ENCODE measurements around the gene ERC2.

ERC2 gene

GRCh38 chr3:55813268-55814097 lies 654.8 kb downstream of the ERC2 start:
- no peak for FAIRE-seq

DNA sequence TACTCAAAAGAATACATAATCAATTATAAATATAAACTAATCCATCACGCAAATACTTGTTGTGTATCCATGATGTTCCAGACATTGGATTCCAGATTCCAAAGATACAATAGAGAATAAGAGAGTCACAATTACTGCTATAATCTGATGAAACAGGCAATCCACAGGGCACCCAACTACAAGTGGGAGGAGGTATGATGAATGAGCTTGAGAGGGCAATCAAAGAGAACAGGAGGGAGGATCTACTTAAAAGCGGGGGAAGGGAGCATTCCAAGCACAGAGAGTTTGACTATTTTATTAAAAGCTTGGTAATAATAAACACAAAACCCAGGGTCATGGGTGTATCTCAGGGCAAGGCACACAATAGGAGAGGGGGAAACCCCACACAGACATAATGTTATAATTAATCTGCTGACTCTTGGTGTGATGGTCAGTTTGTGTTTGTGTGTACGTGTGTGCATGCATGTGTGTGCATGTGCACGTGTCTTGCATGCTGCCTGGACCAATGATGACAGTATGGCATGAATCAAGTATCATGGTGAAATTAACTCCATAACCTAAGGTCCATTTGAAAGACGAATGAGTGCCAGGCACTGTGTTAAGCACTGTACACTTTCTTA lies 655.8 kb downstream of the ERC2 start:
- FAIRE-seq = no peak

GRCh38 chr3:55807210-55807609 lies 661.1 kb downstream of the ERC2 start:
- FAIRE-seq = no peak

DNA sequence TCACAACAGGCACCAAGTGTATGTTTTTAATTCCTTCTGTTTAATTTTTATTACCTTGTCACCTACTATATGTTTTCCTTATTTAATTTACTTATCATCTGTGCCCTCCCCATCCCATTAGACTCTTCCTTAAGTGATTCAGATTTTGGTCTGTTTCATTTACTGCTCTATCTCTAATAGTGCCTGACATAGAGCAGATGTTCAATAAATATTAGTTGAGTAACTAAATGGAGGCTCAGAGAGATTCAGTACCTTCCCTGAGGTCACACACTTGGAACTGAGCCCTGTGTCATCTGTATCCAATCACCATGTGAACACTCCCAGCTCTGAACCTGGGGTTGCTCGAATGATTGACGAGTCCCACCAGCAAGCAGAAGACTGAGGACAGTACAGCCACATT lies 663.1 kb downstream of the ERC2 start:
- no peak for FAIRE-seq

- FAIRE-seq = no peak
Measured at GRCh38 chr3:55804170-55805095, 663.8 kb downstream of the ERC2 start.

DNA sequence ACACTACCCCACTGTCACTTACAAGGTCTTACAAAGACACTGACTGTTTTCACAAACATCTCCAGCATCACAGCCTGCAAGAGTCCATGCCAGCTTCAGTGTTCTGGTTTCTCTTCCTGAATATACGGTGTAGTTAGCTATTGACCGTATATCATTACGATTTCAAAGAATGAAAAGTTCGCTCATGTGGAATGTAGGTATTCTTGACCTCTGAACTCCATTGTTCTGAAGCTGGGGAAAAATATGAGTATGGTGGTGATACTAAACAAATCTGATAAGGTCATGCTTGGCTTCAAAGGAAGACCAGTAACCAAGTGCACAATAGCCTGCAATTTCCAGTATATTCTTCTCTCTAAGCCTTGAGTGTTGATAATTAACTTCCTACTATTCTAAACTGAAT lies 665.5 kb downstream of the ERC2 start:
- no peak for FAIRE-seq

- FAIRE-seq = no peak
Measured at GRCh38 chr3:55801676-55802075, 666.6 kb downstream of the ERC2 start.

GRCh38 chr3:55801068-55801467 lies 667.2 kb downstream of the ERC2 start:
- no peak for FAIRE-seq

DNA sequence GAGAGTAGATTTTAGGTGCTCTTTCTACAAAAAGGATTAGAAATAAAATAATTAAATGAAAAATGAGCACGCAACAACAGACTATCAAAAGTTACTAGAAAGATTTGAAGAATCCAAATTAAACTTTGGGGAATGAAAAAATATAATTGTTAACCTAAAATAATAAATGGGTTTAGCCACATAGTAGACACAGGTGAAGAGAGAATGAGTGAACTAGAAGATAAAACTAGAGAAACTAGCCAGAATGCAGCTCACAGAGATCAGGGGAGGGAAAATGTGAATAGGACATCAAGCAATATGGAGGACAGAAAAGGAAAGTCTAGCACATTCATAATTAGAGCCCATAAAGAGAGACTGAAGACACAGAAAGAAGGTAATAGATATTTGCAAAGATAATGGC lies 670.5 kb downstream of the ERC2 start:
- FAIRE-seq = no peak

GRCh38 chr3:55797084-55797483 lies 671.2 kb downstream of the ERC2 start:
- no peak for FAIRE-seq

DNA sequence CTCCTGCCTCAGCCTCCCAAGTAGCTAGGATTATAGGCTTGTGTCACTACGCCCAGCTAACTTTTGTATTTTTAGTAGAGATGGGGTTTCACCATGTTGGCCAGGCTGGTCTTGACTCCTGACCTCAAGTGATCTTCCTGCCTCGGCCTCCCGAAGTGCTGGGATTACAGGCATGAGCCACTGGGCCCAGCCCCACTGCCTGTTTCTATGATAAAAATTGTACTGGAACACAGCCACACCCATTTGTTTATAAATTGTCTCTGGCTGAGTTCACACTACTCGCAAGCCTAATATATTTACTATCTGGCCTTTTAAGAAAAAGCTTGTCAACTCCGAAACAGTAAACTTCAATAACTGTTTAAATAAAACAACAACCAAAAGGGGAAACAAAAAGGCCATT lies 671.7 kb downstream of the ERC2 start:
- no peak for FAIRE-seq

DNA sequence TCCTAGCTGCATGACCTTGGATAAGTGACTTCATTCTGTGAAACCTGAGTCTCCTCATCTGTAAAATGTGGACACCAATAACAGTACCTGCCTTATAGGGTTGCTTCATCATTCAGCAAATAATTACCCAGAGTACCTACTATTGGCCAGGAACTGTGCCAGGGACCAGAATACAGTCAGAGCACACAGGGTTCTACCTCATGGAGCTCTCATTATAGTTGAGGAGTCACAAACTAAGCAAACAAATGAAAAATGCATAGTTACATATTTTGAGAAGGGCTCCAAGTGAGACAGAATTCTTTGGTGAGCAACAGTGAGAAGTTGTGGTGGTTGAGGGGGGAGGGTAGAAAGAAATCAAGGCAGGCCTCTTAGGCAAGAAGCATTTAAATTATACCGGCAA lies 672.5 kb downstream of the ERC2 start:
- no peak for FAIRE-seq

GRCh38 chr3:55795296-55795695 lies 673.0 kb downstream of the ERC2 start:
- FAIRE-seq = no peak

DNA sequence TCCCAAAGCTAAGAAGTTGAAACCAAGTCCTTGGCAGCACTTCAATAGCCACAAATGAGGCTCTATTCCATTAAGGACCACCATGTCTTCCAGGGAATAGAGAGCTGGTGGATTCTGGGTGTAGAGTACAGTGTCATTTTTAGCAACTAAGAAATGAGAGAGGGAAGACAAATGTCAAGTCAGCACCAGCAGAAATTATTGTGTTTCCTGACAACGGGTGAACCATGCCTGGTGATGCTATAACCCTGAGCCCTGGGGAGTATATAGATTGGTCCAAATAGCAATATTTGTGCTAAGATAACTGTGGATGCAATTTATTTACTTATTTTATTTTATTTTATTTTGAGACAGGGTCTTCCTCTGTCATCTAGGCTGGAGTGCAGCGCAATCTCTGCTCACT lies 675.5 kb downstream of the ERC2 start:
- FAIRE-seq = no peak

DNA sequence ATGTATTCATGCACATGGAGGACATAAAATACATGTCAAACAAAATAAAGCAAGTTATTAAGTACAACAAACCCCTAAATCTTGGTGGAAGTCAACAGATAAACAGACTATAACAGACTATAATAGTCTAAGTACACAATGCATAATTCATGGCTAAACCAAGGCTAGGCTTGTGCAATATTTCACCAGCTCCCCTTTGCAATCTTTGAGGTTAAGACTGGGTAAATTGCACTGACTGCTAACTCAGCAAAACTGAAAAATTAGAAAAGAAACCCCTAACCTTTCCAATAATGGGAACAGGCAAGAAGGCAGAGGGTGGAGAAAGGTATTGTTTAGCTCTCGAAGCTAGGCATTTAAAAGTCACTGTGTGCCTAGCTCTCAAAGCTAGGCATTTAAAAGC lies 676.3 kb downstream of the ERC2 start:
- no peak for FAIRE-seq

- no peak for FAIRE-seq
Measured at GRCh38 chr3:55790596-55791350, 677.5 kb downstream of the ERC2 start.

GRCh38 chr3:55789516-55789915 lies 678.8 kb downstream of the ERC2 start:
- FAIRE-seq = no peak

DNA sequence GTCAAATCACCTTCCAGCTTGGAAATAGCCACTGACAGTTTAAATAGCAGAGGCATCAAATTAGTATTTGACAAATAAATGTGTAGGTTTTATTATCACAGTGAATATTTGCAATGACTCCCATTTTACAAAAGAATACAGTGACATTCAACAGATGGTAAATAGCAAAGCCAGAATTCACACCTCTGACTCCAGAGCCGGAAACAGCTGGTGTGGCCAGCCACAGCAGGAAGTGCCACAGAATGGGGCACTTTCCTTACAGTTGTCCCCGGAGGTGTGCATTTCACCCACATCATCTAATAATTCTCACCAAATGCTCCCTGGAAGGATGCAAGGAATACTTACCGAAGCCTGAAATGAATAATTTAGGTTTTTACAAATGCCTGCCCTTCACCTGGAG lies 685.5 kb downstream of the ERC2 start:
- no peak for FAIRE-seq

DNA sequence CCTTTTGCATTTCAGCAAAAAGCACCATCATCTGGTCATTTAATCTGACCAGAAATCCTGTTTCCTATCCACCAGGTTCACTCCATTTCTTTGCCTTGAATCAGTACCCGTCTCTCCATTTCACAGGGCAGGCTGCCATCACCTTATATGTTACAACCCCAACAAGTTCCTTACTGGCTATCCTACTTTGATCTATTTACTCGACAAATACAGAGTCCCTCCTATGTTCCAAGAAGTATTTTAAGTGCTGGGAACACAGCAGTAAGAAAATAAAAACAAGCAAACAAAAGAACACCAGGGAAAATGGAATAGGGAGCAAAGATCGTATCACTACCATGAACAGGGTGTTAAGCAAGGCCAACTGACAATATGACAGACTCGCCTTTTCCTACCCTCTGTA lies 685.9 kb downstream of the ERC2 start:
- FAIRE-seq = no peak

GRCh38 chr3:55780913-55781312 lies 687.4 kb downstream of the ERC2 start:
- no peak for FAIRE-seq

DNA sequence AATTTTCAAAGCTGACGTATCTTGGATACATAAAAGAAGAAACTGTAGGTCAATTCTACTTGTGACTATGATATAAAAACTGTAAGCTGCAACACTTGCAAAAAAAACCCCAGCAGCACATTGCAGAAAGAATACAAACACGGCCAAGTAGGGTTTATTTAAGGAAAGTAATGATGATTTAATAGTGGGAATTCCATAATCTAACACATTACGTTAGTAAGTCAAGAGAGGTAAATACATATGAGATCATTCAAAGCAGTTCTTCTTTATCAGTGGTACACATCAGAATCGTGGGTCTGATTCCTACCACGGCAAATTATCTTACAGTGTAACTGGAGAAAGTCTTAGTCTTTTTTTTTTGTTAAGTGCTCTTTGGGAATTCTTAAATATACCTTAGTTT lies 688.7 kb downstream of the ERC2 start:
- no peak for FAIRE-seq

- FAIRE-seq = no peak
Measured at GRCh38 chr3:55775366-55776154, 692.7 kb downstream of the ERC2 start.

Measured in A204.1 (cell line).